NT2/D1 (cell line): ENCODE measurements around the gene C6.

Experiments used
- SUZ12 ChIP-seq: IDR thresholded peaks from 2 replicates; pipeline ENCODE4 v1.6.1; 2011; ENCODE audit not compliant: insufficient read length, insufficient read depth; ENCODE audit errors: extremely low read depth
- YY1 ChIP-seq: IDR thresholded peaks from 2 replicates; pipeline ENCODE4 v1.6.1; 2011; ENCODE audit not compliant: insufficient read length, insufficient read depth
- ZNF274 ChIP-seq: IDR thresholded peaks from 2 replicates; pipeline ENCODE4 v1.6.1; 2011; ENCODE audit warnings: mild to moderate bottlenecking, low read depth, low read length

GRCh38 chr5:41154491-41154890 lies 58.8 kb downstream of the C6 start:
- TF ChIP-seq YY1 (no peak), ZNF274 (no peak), SUZ12 (no peak)
